GM21786 (cell line): ENCODE results near the gene SLC11A1.

ENCODE experiments used
- ATAC-seq: cut with Tn5 transposase; IDR thresholded peaks from one replicate; pipeline ENCODE4 v1.9.1; 2021; ENCODE audit not compliant: unreplicated experiment

SLC11A1 gene

DNA sequence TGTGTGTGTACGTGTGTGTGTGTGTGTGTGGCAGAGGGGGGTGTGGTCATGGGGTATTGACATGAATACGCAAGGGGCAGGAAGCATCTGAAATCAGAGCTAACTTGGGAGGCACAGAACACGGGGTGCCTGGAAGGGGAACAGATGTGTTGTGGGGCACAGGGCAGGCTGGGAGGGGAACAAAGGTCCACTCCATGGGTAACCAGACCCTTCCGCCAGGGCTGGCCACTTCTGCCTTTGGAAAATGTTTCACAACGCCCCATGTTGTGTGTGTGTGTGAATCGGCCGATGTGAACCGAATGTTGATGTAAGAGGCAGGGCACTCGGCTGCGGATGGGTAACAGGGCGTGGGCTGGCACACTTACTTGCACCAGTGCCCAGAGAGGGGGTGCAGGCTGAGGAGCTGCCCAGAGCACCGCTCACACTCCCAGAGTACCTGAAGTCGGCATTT, at the start of gene SLC11A1:
Gene SLC11A1 (plus strand): TSS at position 358 of the 451 bp plus-strand sequence. CDS start 96 bp downstream, outside the sequence.
- ATAC-seq = no peak

DNA sequence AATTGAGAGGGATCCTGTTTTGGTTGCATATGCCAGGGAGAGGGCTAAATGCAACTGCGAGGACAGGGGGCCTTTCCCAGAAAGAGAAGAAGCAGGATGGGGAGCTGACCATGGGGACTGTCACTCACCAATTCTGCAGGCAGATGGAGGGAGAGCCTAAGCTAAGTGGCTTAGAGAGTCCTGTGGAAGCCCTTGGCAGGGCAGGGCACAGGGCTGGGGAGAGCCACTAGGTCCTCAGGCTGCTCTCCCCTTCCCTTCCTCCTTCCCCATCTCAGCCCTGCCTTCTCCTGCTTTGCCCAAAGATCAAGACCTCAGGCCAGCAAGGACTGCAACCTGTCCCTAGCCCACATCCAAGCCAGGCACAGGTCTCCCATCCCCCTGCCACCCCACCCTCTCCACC, 49.8 kb upstream of the SLC11A1 start:
- no peak for ATAC-seq

DNA sequence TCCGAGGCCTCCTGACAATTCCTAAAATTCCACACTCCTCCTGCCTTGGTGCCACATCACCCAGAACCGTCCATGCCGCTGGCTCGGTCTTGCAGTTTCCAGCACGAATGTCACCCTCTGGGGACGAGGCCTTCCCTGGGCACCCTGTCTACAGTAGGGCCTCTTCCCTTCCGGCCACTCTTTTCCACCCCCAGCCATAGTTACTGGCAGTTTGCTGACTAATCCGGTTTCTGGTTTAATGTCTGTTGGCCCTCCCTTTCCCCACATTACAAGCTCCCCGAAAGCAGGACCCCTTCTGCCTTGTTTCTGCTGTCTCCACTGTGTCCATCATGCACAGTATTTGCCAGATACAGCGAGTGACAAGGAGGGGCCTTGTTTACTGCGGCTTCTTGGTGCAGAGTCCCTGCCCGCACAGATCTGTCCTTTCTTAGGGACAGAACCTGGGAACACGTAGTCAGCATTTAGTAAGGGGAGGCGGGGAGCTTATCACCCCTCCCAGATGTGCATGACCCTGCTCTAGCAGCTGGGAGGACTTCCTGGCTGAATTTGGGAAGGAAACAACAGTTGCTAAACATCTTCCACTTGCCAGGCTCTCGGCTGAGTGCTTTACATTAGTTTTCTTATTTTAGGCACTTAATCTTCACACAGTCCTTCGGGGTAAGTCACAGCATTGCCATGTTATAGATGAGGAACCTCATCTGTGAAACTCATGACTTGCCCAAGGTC, 49.0 kb upstream of the SLC11A1 start:
- no peak for ATAC-seq

- no peak for ATAC-seq
Measured at GRCh38 chr2:218334531-218334930, 47.5 kb upstream of the SLC11A1 start.

- no peak for ATAC-seq
Measured at GRCh38 chr2:218340656-218341055, 41.4 kb upstream of the SLC11A1 start.

DNA sequence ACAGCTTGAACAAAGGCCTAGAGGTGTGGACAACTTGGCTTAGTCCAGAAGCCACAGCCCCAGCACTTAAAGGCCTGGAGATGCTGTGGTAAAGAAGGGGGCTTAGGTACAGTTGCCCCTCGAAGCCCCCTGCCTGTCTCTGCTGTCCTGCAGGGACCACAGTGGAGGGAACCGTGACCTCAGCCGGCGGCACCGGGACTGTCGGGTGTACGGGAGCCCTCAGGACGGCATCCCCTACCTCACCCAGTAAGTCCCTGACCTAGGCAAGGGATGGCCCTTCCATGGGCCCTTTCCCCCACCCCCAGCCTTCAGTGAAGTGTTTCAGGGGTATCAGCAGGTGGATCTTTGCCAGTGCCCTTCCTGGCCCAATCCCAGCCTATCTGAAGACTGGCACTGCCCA, 40.7 kb upstream of the SLC11A1 start:
- no peak for ATAC-seq

GRCh38 chr2:218342837-218343236, 39.2 kb upstream of the SLC11A1 start:
- ATAC-seq = no peak

DNA sequence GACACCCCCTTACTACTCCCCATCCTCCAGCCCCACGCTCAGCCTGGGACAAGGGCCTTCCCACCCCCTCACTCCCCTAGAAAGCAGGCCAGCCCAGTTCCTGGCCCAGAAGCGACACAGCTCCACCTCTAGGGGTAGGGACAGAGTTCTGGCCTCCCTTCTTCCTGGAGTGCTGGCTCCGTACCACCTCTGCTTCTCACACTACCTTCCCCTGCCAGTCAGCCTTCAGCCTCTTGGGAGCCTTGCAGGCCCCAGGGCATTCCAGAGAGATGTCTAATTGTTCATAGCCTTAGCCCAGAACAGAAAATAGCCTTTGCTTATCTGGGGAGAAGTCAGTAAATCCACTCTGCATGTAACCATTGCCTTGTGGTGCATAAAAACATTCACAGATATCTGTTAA, 38.5 kb upstream of the SLC11A1 start:
- ATAC-seq = no peak

- ATAC-seq = no peak
Measured at GRCh38 chr2:218344090-218344754, 37.9 kb upstream of the SLC11A1 start.

GRCh38 chr2:218344755-218345417, 37.2 kb upstream of the SLC11A1 start:
- ATAC-seq = no peak

DNA sequence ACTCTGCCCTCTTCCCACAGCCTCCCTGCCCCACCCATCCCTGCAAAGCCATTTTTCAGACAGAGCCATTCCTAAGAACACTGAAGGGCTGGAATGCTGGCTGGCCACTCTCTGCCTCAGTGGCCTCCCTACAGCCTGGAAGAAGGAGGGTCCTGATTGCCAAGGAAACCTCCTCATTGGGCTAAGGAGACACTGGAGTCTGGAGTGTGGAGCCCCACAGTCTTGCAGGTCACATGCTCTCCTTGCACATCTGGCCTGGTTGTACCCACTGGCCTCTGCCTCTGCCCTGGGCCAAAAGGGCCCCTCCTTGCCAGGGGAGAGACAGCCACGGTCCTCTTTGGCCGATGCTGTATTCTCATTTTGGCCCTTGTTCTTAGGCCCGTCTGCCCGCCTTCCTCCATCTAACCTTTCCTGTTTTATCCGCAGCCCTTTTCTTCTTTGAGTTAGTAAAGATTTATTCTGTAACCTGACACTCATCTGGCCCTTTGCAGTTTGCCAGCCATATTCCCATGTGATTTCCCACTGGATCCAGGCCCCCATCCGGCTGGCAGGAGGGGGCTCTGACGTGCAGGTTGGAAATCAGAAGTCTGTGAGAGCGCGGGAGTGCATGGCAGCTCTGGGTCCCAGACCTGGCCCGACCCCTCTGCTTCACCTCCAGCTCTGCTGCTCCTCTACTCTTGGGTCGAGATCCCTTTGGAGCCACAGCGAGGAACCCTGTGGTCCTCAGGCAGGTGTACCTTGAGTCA, 36.4 kb upstream of the SLC11A1 start:
- ATAC-seq = no peak

- no peak for ATAC-seq
Measured at GRCh38 chr2:218347172-218347571, 34.9 kb upstream of the SLC11A1 start.

- no peak for ATAC-seq
Measured at GRCh38 chr2:218354045-218354444, 28.0 kb upstream of the SLC11A1 start.

- ATAC-seq = no peak
Measured at GRCh38 chr2:218354850-218355443, 27.1 kb upstream of the SLC11A1 start.

DNA sequence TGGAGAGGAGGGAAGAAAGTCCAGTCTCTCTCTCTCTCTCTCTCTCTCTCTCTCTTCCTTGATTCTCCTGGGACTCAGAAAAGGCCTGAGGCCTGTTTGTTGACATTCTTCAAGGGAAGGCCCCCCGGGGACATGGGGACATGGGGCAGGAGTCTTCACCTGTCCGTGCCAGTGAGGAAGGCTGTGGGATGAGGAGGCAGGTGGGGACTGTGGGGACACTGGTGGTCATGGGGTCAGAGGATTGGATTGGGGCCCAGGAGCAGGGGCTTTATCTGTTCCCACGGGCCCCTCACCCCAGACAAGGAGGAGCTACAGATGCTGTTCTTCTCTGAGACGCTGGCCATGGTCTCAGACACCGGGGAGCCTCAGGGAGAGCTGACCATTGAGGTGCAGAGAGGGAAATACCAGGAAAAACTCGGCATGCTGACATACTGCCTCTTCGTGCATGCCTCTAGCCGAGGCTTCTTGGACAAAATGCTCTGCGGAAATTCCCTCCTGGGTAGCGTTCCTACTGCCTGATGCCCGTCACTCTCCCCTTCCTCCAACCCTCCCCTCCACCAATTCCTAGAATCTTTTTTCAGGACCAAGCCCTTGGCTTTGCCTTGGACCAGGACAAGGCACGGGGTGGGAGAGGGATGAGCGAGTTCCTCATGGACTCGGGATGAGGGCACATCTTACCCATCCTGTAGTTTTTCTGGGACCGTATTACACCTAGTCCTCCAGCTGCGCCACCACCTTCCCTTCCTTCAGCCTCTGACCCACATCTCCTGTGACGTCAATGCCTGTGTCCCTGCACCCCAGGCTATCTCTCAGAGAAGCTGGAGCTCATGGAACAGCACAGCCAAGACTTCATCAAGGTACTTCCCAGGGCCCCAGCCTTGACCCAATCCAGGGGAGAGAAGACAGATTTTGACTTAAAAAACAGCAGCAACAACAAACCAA, 24.6 kb upstream of the SLC11A1 start:
- no peak for ATAC-seq

DNA sequence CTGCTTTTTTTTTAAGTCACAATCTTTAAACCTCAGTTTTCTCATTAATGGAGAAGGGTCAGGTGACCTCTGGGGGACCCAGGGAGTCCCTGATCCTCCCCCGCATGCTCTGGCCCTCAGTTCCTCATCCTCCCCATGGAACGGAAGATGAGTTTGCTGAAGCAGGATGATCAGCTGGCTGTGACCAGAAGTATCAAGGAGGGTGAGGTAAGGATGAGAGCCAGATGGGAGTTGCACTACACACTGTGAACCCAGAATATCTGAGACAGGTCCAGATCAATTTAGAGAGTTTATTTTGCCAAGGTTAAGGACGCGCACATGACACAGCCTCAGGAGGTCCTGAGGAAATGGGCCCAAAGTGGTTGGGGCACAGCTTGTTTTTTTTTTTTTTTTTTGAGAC, 21.6 kb upstream of the SLC11A1 start:
- no peak for ATAC-seq

DNA sequence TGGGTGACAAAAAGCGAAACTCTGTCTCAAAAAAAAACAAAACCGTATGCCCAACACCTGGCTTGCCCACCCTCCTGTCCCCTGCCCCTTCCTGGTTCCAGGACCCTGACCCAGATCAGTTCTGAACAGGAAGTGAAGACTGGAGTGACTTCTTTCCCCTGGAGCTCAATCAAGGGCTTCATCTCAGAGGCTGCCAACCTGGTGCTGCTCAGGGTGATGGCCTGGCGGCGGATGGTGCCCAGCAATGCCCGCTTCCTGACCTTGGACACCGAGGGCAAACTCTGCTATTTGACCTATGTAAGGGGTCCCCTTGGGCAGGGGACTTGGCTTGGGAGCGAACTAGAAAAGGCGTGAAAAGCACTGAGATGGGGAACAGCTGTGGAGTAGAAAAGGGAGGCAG, 19.5 kb upstream of the SLC11A1 start:
- ATAC-seq = no peak

- no peak for ATAC-seq
Measured at GRCh38 chr2:218363736-218364135, 18.3 kb upstream of the SLC11A1 start.

DNA sequence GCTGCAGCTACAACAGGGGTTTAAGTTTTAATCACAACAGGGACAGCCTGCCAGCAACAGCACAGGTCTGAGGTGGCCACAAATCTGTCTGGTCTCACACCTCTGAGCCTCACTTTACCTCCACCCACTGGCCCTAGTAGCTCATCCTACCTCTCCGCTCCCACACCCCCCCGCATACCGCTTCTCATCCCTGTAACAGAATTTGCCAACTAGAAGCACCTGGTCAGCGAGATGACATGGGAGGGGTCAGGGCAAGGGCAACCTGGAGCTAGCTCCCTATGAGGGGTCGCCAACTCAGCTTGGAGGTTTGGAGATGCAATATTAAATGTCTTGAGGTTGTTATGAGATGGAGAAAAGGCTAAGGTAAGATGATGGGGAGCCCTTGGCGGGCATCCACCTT, 17.9 kb upstream of the SLC11A1 start:
- ATAC-seq = no peak
